ENCODE data around the gene TMC2.

DNA sequence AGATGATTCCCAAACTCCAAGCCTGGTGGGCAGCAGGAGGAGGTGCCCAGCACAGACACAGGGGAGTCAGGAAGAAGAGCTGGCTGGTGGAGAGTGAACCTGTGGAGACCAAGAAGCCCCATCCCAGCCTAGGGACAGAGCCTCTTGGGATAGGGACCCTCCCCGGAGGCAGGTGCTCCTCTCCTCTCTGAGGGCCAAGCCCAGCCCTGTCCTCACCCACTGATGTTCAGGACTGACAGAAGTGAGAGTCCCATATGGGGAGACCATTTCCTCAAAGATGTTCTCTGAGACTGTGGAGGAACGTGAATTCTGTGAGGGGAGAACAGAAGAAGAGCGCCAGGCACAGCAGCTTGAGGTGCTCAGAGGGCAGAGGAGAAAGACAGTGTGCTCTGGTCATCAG is 153.8 kb downstream of the TMC2 start:
- TF ChIP-seq POLR2A (IDR thresholded peaks at IDR 0.05; ENCODE audit: low read depth, low read length), result no peak
- TF ChIP-seq POLR2AphosphoS5 (IDR thresholded peaks at IDR 0.05; ENCODE audit: low read depth, low read length), result no peak
